ENCODE results near the gene FBXO40. TPM values are rescaled to one million over a fixed set of nuclear protein-coding genes. Genes with fewer than 3 reads are reported as not detected.
"Not testable (repeated sequence)": the region's sequence is repeated elsewhere in the genome, so short reads cannot be mapped to it uniquely, and the experiment has no call there.

The FBXO40 gene
- total RNA-seq, 4 donors from 2014 or later, result 0.08 to 0.16 TPM; not detected in 2

GRCh38 chr3:121574449-121574848 lies 18.7 kb upstream of the FBXO40 start:
- Histone ChIP-seq H3K27me3 (no peaks in the 10 kb centered on the region), H3K4me1 (no peaks in the 10 kb centered on the region), H3K4me3 (no peak overlapping the region), H3K27ac (no peak overlapping the region), H3K9me3 (no peaks in the 10 kb centered on the region), H3K36me3 (no peaks in the 10 kb centered on the region)
- TF ChIP-seq POLR2AphosphoS5 (IDR thresholded peaks at IDR 0.05) (no peak), EP300 (IDR thresholded peaks at IDR 0.05) (no peak), POLR2A (IDR thresholded peaks at IDR 0.05) (no peak)
- TF ChIP-seq, protein P1, sequence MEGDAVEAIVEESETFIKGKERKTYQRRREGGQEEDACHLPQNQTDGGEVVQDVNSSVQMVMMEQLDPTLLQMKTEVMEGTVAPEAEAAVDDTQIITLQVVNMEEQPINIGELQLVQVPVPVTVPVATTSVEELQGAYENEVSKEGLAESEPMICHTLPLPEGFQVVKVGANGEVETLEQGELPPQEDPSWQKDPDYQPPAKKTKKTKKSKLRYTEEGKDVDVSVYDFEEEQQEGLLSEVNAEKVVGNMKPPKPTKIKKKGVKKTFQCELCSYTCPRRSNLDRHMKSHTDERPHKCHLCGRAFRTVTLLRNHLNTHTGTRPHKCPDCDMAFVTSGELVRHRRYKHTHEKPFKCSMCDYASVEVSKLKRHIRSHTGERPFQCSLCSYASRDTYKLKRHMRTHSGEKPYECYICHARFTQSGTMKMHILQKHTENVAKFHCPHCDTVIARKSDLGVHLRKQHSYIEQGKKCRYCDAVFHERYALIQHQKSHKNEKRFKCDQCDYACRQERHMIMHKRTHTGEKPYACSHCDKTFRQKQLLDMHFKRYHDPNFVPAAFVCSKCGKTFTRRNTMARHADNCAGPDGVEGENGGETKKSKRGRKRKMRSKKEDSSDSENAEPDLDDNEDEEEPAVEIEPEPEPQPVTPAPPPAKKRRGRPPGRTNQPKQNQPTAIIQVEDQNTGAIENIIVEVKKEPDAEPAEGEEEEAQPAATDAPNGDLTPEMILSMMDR (IDR thresholded peaks at IDR 0.05), result no peak
- no peak for ATAC-seq
- 69 to 80% methylated on average over 1 to 6 of the region's 6 CpGs for WGBS, 2 donors (ENCODE audit: low coverage in 1 of 2)

GRCh38 chr3:121581691-121582090 lies 11.5 kb upstream of the FBXO40 start:
- TF ChIP-seq, protein P1 (IDR thresholded peaks at IDR 0.05), result no peak
- TF ChIP-seq POLR2AphosphoS5 (IDR thresholded peaks at IDR 0.05), result no peak
- TF ChIP-seq EP300 (IDR thresholded peaks at IDR 0.05), result no peak
- no peak for TF ChIP-seq POLR2A (IDR thresholded peaks at IDR 0.05)
- ATAC-seq, result no peak

GRCh38 chr3:121584418-121584817 lies 8.8 kb upstream of the FBXO40 start:
- Histone ChIP-seq H3K4me3 (no peak overlapping the region), H3K9me3 (no peaks in the 10 kb centered on the region), H3K27me3 (peaks cover 14% of the 10 kb centered on the region), H3K4me1 (no peaks in the 10 kb centered on the region), H3K36me3 (no peaks in the 10 kb centered on the region), H3K27ac (no peak overlapping the region)
- no peak for ATAC-seq
- no peak for TF ChIP-seq POLR2A (IDR thresholded peaks at IDR 0.05)
- 80 to 83% methylated on average over 1 of the region's 1 CpG for whole genome bisulfite sequencing, 2 donors (ENCODE audit: low coverage in 1 of 2)

More at GRCh38 chr3:121581691-121582090, 11.5 kb upstream of the FBXO40 start:
- Histone ChIP-seq H3K4me1 (no peaks in the 10 kb centered on the region), H3K36me3 (no peaks in the 10 kb centered on the region), H3K27ac (no peak overlapping the region), H3K9me3 (no peaks in the 10 kb centered on the region), H3K4me3 (no peak overlapping the region), H3K27me3 (peaks cover 14% of the 10 kb centered on the region)
- WGBS, 2 donors (ENCODE audit: low coverage in 1 of 2), result no CpG with 5 or more reads among the region's 2 CpGs

- not testable (repeated sequence) for H3K36me3 ChIP-seq, ATAC-seq, H3K4me3 ChIP-seq, H3K27ac ChIP-seq, H3K27me3 ChIP-seq, H3K9me3 ChIP-seq
- H3K4me1 ChIP-seq, result peaks cover 0 to 13% (median 0%) of the 10 kb centered on the region in 3 donors
- 91 to 95% methylated on average over 4 of the region's 4 CpGs for WGBS, 2 donors (ENCODE audit: low coverage in 1 of 2)
Measured at GRCh38 chr3:121593806-121594205, 627 bp downstream of the FBXO40 start.

DNA sequence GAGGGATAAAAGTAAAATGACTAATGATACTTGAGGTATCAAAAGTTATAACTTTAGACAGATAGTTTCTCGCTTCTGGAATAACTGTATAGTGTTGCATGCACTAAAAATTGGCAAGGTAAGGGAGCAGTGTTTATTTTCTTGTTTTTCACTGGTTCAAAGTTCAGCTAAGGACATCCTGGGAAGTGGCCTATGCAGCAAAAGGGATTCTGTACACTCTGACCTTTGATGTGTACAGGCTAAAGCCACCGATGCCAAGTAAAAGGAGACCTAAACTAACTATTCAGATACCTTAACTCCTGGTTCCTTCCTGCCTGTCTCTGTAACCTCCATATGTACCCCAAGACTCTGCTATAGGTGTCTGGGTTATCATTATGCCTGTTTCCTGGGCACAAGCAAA lies 1.7 kb downstream of the FBXO40 start:
- ATAC-seq, result no peak
- no peaks in the 10 kb centered on the region for H3K27me3 ChIP-seq
- no peaks in the 10 kb centered on the region for H3K9me3 ChIP-seq
- no peaks in the 10 kb centered on the region for H3K36me3 ChIP-seq
- peaks cover 0 to 13% (median 0%) of the 10 kb centered on the region in 3 donors for H3K4me1 ChIP-seq
- no peak for TF ChIP-seq POLR2A (IDR thresholded peaks at IDR 0.05)
- TF ChIP-seq, protein P1 (IDR thresholded peaks at IDR 0.05), result no peak
- no peak for TF ChIP-seq POLR2AphosphoS5 (IDR thresholded peaks at IDR 0.05)
- no peak for TF ChIP-seq EP300 (IDR thresholded peaks at IDR 0.05)
- H3K27ac ChIP-seq, result no peak overlapping the region
- 75 to 92% methylated on average over 2 of the region's 2 CpGs for WGBS, 2 donors (ENCODE audit: low coverage in 1 of 2)
- no peak overlapping the region for H3K4me3 ChIP-seq

GRCh38 chr3:121595765-121596406 lies 2.7 kb downstream of the FBXO40 start:
- H3K27ac ChIP-seq, result no peak overlapping the region
- H3K4me1 ChIP-seq, result peaks cover 0 to 13% (median 0%) of the 10 kb centered on the region in 3 donors
- WGBS, 2 donors (ENCODE audit: low coverage in 1 of 2), result 80 to 85% methylated on average over 3 of the region's 4 CpGs
- no peak overlapping the region for H3K4me3 ChIP-seq
- H3K9me3 ChIP-seq, result no peaks in the 10 kb centered on the region
- H3K36me3 ChIP-seq, result no peaks in the 10 kb centered on the region
- no peaks in the 10 kb centered on the region for H3K27me3 ChIP-seq
- ATAC-seq, result no peak
- TF ChIP-seq POLR2A (IDR thresholded peaks at IDR 0.05) (no peak), POLR2AphosphoS5 (IDR thresholded peaks at IDR 0.05) (no peak), EP300 (IDR thresholded peaks at IDR 0.05) (no peak)
- TF ChIP-seq, protein P1 (IDR thresholded peaks at IDR 0.05), result no peak
